Measurements from ENCODE around the gene GLIS1. TPM values are rescaled to one million over a fixed set of nuclear protein-coding genes. Genes with fewer than 3 reads are reported as not detected.

The GLIS1 gene
- total RNA-seq, 1 experiment from 2014 or later, result 0.42 TPM

DNA sequence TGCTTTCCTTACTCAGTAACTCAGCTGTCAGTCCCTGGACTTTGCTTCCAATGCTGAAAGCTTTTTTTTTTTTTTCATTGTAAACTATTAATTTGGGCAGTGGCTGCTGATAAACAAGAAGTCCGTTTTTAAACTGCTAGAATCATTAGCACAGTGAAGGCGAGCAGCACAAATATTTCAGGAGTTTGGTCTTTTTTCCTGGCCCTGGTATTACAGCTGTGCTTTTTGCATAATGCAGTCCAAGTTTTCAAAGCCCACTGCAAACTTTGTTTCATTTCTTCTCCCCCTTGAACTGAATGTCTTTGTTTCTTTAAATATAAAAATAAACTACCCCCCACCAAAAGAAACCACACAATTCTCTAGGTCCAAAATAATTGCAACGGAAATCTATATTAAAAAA, 6.6 kb downstream of the GLIS1 start:
- Histone ChIP-seq H3K36me3 (replicated peaks; ENCODE audit: control insufficient read depth, insufficient read depth, low read length) (no peaks in the 10 kb centered on the region), H3K4me3 (ENCODE audit: insufficient read depth, low read depth, low read length) (no peak overlapping the region), H3K27me3 (ENCODE audit: control insufficient read depth, insufficient read depth, low read length) (peaks cover 38% of the 10 kb centered on the region)
- no peak for DNase-seq

- H3K4me3 ChIP-seq (ENCODE audit: insufficient read depth, low read depth, low read length), result no peak overlapping the region
- peaks cover 32% of the 10 kb centered on the region for H3K27me3 ChIP-seq (ENCODE audit: control insufficient read depth, insufficient read depth, low read length)
- no peak for DNase-seq
- no peaks in the 10 kb centered on the region for H3K36me3 ChIP-seq (replicated peaks; ENCODE audit: control insufficient read depth, insufficient read depth, low read length)
Observed at GRCh38 chr1:53731779-53732305, 7.1 kb downstream of the GLIS1 start.

DNA sequence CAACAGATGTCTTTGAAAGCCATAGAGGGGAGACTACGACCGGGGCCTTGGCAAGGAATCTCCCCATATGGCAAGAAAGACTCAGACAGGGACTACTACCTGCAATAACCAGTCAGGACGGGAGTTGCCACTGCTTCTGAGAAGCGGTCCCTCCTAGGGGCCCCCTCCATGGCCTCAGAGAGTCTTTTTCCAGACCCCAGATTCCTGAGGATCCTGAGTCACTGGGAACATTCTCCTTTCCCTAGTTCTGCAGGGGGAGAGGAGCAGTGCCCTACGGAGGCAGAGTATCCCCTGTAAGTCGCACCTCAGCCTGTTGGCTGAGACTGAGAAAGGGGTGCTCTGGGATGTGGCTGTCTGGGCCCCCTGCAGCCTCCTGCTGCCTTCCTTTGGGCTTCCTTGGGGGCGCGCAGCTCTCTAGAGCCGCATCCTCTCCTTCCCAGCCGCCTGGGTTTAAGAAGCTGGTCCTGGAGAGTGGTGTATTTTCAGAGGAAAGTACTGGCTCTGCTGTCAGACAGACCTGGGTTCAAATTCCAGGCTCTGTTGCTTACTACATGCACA, 7.8 kb downstream of the GLIS1 start:
- DNase-seq, result no peak
- Histone ChIP-seq H3K27me3 (ENCODE audit: control insufficient read depth, insufficient read depth, low read length) (peaks cover 25% of the 10 kb centered on the region), H3K36me3 (replicated peaks; ENCODE audit: control insufficient read depth, insufficient read depth, low read length) (no peaks in the 10 kb centered on the region), H3K4me3 (ENCODE audit: insufficient read depth, low read depth, low read length) (no peak overlapping the region)

DNA sequence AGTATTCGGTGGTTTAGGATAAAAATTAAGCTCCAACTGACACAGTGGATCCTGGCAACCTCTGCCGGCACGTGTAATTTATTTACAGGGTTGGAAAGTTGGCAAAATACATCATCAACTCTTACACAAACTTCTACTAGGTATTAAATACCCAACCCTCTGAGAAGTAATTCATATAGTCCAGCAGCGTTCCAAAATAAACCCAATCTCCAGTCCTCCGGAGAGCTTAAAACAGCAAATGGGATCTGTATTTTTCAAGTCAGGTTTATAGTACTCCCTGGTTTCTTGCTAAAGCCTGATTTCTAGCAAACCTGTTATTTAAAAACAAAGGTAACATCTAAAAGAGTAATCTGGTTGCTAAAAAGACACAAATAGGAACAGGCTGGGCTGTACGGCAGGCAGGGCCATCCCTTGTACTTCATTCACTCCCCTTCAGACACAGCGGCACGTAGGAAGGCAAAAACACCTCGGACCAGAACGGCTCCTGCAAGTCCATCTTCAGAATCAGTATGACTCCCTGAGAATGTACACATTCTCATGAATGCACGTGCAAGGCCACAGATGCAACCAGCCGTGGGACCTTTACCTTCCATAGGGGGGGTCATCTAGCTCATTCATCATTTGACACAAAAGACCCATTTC, 8.6 kb downstream of the GLIS1 start:
- Histone ChIP-seq H3K36me3 (replicated peaks; ENCODE audit: control insufficient read depth, insufficient read depth, low read length) (no peaks in the 10 kb centered on the region), H3K27me3 (ENCODE audit: control insufficient read depth, insufficient read depth, low read length) (peaks cover 17% of the 10 kb centered on the region), H3K4me3 (ENCODE audit: insufficient read depth, low read depth, low read length) (no peak overlapping the region)
- no peak for DNase-seq

- DNase-seq, result no peak
- Histone ChIP-seq H3K36me3 (replicated peaks; ENCODE audit: control insufficient read depth, insufficient read depth, low read length) (no peaks in the 10 kb centered on the region), H3K27me3 (ENCODE audit: control insufficient read depth, insufficient read depth, low read length) (peaks cover 10% of the 10 kb centered on the region), H3K4me3 (ENCODE audit: insufficient read depth, low read depth, low read length) (no peak overlapping the region)
Observed at GRCh38 chr1:53729456-53730223, 9.3 kb downstream of the GLIS1 start.

DNA sequence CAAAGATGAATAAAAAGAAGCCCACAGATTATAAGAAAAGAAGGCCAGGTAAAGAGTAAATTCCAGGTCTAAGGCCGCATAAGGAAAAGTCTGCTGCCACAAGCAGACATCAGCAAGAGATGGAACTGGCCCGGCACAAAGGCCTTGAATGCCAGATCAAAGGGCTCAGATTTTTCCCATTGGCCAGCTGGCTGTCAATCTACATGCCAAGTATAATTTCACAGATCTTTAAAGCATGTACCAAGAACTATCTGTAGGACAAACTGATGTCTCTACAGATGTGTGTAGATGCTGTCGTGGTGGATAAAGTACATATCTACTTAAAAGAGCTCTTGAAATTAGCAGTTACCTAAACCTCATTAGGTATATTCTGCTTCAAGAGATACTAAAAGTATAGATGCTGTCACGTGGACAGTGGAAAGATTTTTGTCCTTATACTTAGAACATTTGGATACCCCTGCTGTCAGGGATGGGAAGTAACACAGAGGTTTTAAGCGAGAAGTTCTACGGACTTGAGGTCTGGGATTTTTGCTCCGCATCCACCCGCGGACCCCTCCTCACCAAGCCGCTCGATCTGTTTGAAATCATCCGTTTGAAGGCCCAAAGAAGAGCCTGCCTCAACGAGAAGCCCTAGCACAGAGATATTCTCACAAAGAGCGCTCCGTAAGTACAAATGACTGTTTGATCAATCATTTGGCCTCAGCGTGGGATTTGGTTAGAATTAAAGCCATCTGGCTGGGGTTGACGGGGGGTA, 10.1 kb downstream of the GLIS1 start:
- no peak for DNase-seq
- Histone ChIP-seq H3K4me3 (ENCODE audit: insufficient read depth, low read depth, low read length) (no peak overlapping the region), H3K36me3 (replicated peaks; ENCODE audit: control insufficient read depth, insufficient read depth, low read length) (no peaks in the 10 kb centered on the region), H3K27me3 (ENCODE audit: control insufficient read depth, insufficient read depth, low read length) (peaks cover 6% of the 10 kb centered on the region; the same call in 1 of the 2 replicates)

DNA sequence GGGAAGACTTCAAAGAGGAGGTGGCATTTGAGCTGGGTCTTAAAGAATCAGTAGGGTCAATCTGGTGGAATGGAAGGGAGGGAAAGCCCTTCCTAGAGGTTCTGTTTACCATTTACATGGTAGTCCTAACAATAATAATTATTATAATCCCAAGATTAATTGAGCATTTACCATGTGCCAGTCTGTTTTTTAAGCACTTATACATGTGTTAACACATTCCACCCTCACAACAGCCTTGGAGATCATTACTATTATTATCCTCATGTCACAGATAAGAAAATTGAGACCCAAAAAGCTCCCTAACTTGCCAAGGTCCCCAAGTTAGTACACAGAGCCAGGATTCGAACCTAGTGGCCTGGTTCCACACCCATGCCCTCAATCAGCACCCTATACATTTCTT, 10.8 kb downstream of the GLIS1 start:
- Histone ChIP-seq H3K36me3 (replicated peaks; ENCODE audit: control insufficient read depth, insufficient read depth, low read length) (no peaks in the 10 kb centered on the region), H3K27me3 (ENCODE audit: control insufficient read depth, insufficient read depth, low read length) (peaks cover 7% of the 10 kb centered on the region; the same call in 1 of the 2 replicates), H3K4me3 (ENCODE audit: insufficient read depth, low read depth, low read length) (no peak overlapping the region)
- DNase-seq, result no peak

DNA sequence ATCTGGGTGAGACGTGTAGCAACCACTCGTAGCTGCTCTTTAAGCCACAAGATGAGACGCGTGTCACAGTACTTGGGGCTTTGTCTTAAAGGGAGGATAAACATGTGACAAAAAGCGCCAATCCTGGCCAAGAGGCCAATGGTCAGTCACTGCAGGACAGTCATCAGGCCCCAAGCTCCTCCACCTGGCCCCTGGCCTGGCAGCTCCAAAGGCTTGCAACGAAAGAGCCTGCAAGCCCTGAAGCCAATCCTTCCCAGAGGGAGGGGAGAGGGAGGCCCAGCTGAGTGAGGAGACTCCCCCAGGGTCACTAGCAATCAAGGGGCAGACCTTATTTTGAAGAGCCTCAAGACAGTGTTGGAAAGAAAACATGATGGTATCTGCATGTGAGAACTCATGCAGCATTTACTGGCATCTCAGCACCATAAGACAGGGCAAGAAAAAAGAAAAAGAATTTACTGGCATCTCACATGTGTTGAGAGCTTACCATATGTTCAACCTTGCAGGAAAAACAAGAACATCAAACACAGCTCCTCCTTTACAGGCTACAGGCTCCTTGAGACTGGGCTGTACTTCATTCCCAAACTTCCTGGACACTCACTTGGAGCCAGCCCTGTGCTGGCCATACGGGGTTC, 11.4 kb downstream of the GLIS1 start:
- Histone ChIP-seq H3K4me3 (ENCODE audit: insufficient read depth, low read depth, low read length) (no peak overlapping the region), H3K36me3 (replicated peaks; ENCODE audit: control insufficient read depth, insufficient read depth, low read length) (no peaks in the 10 kb centered on the region), H3K27me3 (ENCODE audit: control insufficient read depth, insufficient read depth, low read length) (peaks cover 7% of the 10 kb centered on the region; the same call in 1 of the 2 replicates)
- DNase-seq, result no peak

DNA sequence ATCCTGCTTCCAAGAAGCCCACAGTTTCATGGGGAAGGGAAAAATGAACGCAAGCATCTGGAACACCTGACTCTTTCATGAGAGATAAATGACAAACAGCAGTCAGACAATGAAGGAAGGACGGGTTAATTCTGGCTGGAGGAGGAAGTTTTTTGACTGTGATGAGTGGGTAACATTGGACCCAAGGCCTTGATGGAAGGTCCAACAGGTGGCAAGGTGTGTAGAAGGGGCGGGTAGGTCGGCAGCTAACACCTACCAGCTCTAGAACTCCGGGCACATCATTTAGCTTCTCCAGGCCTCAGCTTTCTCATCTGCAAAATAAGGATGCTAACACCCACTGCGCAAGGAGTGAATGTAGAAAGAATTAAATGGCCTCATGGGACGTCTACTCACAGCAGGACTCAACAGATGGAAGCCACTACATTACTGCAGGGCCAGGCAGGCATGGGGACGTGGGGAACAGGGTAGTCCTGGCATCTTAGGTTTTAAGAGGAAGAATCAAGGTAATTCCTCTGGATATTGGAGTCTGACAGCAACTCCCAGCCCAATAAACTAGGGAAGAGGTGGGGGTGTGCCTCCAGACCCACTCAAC, 12.9 kb downstream of the GLIS1 start:
- no peak for DNase-seq
- Histone ChIP-seq H3K27me3 (ENCODE audit: control insufficient read depth, insufficient read depth, low read length) (peaks cover 5% of the 10 kb centered on the region; the same call in 1 of the 2 replicates), H3K36me3 (replicated peaks; ENCODE audit: control insufficient read depth, insufficient read depth, low read length) (no peaks in the 10 kb centered on the region), H3K4me3 (ENCODE audit: insufficient read depth, low read depth, low read length) (no peak overlapping the region)

DNA sequence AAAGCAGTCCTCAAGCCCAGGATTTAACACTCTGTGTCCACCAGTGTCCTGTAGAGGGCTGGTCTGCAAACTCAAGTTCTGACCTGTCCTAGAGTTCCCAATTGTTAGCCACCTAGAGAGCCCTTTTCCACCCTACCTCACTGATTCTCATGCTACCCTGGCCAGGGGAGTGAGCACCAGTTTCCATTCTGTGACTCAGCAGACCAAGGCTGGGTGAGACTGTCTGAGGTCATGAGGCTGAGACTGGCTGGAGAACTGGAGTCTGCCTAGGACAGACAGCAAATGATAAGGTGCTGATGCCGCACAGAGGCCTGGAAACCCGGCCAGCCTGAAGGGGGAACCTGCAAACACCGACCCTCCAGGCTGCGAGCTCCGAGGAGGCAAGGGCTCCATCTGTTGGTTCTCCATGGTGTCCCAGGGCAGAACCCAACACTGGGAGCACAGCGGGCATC, 13.7 kb downstream of the GLIS1 start:
- Histone ChIP-seq H3K4me3 (ENCODE audit: insufficient read depth, low read depth, low read length) (no peak overlapping the region), H3K36me3 (replicated peaks; ENCODE audit: control insufficient read depth, insufficient read depth, low read length) (no peaks in the 10 kb centered on the region), H3K27me3 (ENCODE audit: control insufficient read depth, insufficient read depth, low read length) (peaks cover 2% of the 10 kb centered on the region; the same call in 1 of the 2 replicates)
- DNase-seq, result peak; percentile 89

- H3K36me3 ChIP-seq (replicated peaks; ENCODE audit: control insufficient read depth, insufficient read depth, low read length), result no peaks in the 10 kb centered on the region
- no peak overlapping the region for H3K4me3 ChIP-seq (ENCODE audit: insufficient read depth, low read depth, low read length)
- H3K27me3 ChIP-seq (ENCODE audit: control insufficient read depth, insufficient read depth, low read length), result peaks cover 2% of the 10 kb centered on the region; the same call in 1 of the 2 replicates
- DNase-seq, result no peak
Observed at GRCh38 chr1:53722025-53722424, 16.9 kb downstream of the GLIS1 start.

DNA sequence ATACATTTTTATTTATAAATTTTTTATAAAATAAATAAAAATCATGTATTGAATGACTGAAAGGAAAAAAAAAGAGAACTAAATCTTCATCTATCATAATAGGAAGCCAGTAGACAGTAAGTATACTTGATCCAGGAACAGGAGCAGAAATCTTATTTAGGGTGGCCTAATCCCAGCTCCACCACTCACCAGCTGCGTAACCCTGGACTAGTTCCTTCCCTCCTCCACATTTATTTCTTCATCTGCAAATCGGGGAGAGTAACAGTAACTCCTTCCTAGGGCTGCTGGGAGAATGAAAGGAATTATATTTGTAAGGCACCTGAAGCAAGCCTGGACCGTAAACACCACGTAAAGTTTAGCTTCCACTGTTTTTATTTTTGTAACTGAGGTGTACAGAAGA, 17.9 kb downstream of the GLIS1 start:
- DNase-seq, result no peak
- Histone ChIP-seq H3K4me3 (ENCODE audit: insufficient read depth, low read depth, low read length) (no peak overlapping the region), H3K27me3 (ENCODE audit: control insufficient read depth, insufficient read depth, low read length) (peaks cover 2% of the 10 kb centered on the region; the same call in 1 of the 2 replicates), H3K36me3 (replicated peaks; ENCODE audit: control insufficient read depth, insufficient read depth, low read length) (no peaks in the 10 kb centered on the region)

DNA sequence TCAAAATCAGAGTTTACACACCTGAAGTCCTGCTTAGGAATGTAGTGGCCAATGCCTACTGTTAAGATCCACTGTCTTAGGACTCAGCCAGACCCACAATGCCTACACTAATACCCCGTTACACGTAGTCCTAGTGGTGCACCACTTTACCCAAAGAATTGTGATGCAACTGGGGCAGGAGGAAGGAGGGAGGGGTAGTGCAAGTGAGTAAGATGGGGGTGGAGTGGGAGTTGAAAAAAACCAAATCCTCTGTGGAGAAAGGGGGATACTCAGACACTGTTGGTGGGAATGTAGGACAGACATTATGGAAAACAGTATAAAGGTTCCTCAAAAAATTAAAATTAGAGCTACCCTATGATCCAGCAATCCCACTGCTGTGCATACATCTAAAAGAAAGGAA, 19.5 kb downstream of the GLIS1 start:
- Histone ChIP-seq H3K36me3 (replicated peaks; ENCODE audit: control insufficient read depth, insufficient read depth, low read length) (no peaks in the 10 kb centered on the region), H3K27me3 (ENCODE audit: control insufficient read depth, insufficient read depth, low read length) (peaks cover 2% of the 10 kb centered on the region; the same call in 1 of the 2 replicates), H3K4me3 (ENCODE audit: insufficient read depth, low read depth, low read length) (no peak overlapping the region)
- no peak for DNase-seq

Data from H7 (cell line).